ENCODE data around the gene MCFD2. TPM values are rescaled to one million over a fixed set of nuclear protein-coding genes. Genes with fewer than 3 reads are reported as not detected.

Gene MCFD2
- total RNA-seq, 1 donor from 2014 or later, result 89.4 TPM

- Histone ChIP-seq H3K27ac (peak overlapping the region; percentile 63), H3K4me3 (no peak overlapping the region), H3K4me1 (peaks cover 22% of the 10 kb centered on the region), H3K9me3 (no peaks in the 10 kb centered on the region), H3K36me3 (peaks cover 0 to 53% of the 10 kb centered on the region in 2 donors), H3K27me3 (no peaks in the 10 kb centered on the region)
- DNase-seq (ENCODE audit: extremely low spot score in 2 of 2), result no peak
- intact Hi-C loops (cut with DNase I), result no loop called here
- TF ChIP-seq CTCF (IDR thresholded peaks at IDR 0.05) (no peak), POLR2A (IDR thresholded peaks at IDR 0.05) (no peak), POLR2AphosphoS5 (IDR thresholded peaks at IDR 0.05; ENCODE audit: insufficient read depth in 1 of 2, low read depth in 1 of 2) (peak; percentile 20 to 71)
These were observed 39.5 kb upstream of the MCFD2 start for GRCh38 chr2:46954951-46955571.

GRCh38 chr2:46952171-46952570 is 36.6 kb upstream of the MCFD2 start:
- no peaks in the 10 kb centered on the region for H3K9me3 ChIP-seq
- no peak overlapping the region for H3K27ac ChIP-seq
- H3K27me3 ChIP-seq, result no peaks in the 10 kb centered on the region
- intact Hi-C loops (cut with DNase I), result no loop called here
- no peak overlapping the region for H3K4me3 ChIP-seq
- H3K4me1 ChIP-seq, result peaks cover 32% of the 10 kb centered on the region
- H3K36me3 ChIP-seq, result peaks cover 0 to 28% of the 10 kb centered on the region in 2 donors
- no peak for TF ChIP-seq CTCF (IDR thresholded peaks at IDR 0.05)
- no peak for TF ChIP-seq POLR2A (IDR thresholded peaks at IDR 0.05)
- TF ChIP-seq POLR2AphosphoS5 (IDR thresholded peaks at IDR 0.05; ENCODE audit: insufficient read depth in 1 of 2, low read depth in 1 of 2), result no peak
- no peak for DNase-seq (ENCODE audit: extremely low spot score in 2 of 2)

GRCh38 chr2:46951290-46952064 is 35.9 kb upstream of the MCFD2 start:
- Histone ChIP-seq H3K36me3 (peaks cover 0 to 21% of the 10 kb centered on the region in 2 donors), H3K27ac (no peak overlapping the region), H3K9me3 (no peaks in the 10 kb centered on the region), H3K4me3 (no peak overlapping the region), H3K4me1 (peaks cover 39% of the 10 kb centered on the region), H3K27me3 (no peaks in the 10 kb centered on the region)
- DNase-seq (ENCODE audit: extremely low spot score in 2 of 2), result no peak
- intact Hi-C loops (cut with DNase I), result no loop called here
- TF ChIP-seq POLR2A (IDR thresholded peaks at IDR 0.05) (no peak), POLR2AphosphoS5 (IDR thresholded peaks at IDR 0.05; ENCODE audit: insufficient read depth in 1 of 2, low read depth in 1 of 2) (no peak), CTCF (IDR thresholded peaks at IDR 0.05) (no peak)

- Histone ChIP-seq H3K4me3 (no peak overlapping the region), H3K4me1 (peaks cover 40% of the 10 kb centered on the region), H3K9me3 (no peaks in the 10 kb centered on the region), H3K36me3 (peaks cover 0 to 21% of the 10 kb centered on the region in 2 donors), H3K27ac (no peak overlapping the region), H3K27me3 (no peaks in the 10 kb centered on the region)
- TF ChIP-seq CTCF (IDR thresholded peaks at IDR 0.05) (no peak), POLR2A (IDR thresholded peaks at IDR 0.05) (no peak)
- no peak for DNase-seq (ENCODE audit: extremely low spot score in 2 of 2)
- intact Hi-C loops (cut with DNase I), result no loop called here
These were observed 34.7 kb upstream of the MCFD2 start for GRCh38 chr2:46950314-46950713.

- peaks cover 0 to 13% of the 10 kb centered on the region in 2 donors for H3K36me3 ChIP-seq
- DNase-seq (ENCODE audit: extremely low spot score in 2 of 2), result no peak
- H3K27me3 ChIP-seq, result no peaks in the 10 kb centered on the region
- intact Hi-C loops (cut with DNase I), result no loop called here
- no peaks in the 10 kb centered on the region for H3K9me3 ChIP-seq
- H3K4me3 ChIP-seq, result no peak overlapping the region
- peaks cover 43% of the 10 kb centered on the region for H3K4me1 ChIP-seq
- TF ChIP-seq CTCF (IDR thresholded peaks at IDR 0.05) (no peak), POLR2AphosphoS5 (IDR thresholded peaks at IDR 0.05; ENCODE audit: insufficient read depth in 1 of 2, low read depth in 1 of 2) (no peak), POLR2A (IDR thresholded peaks at IDR 0.05) (no peak)
- H3K27ac ChIP-seq, result no peak overlapping the region
These were observed 32.2 kb upstream of the MCFD2 start for GRCh38 chr2:46947841-46948240.

Measured in vagina (tissue), 2 donors.